Measurements from ENCODE around the gene KIF1C.
A peak's percentile ranks its signal among the peaks of the same experiment; 100 is the strongest.

The KIF1C gene

GRCh38 chr17:5035315-5035714 lies 37.6 kb downstream of the KIF1C start, which contains the start of gene SLC52A1:
Gene SLC52A1 (minus strand): TSS chr17:5035426. CDS start chr17:5034606, 820 bp downstream.
- Histone ChIP-seq H3K9me3 (ENCODE audit: control insufficient read depth, insufficient read depth, low read depth, low read length) (no peaks in the 10 kb centered on the region), H3K4me3 (ENCODE audit: low read depth, low read length) (no peak within 1 kb of the TSS), H3K4me1 (ENCODE audit: control insufficient read depth, insufficient read depth, low read length) (0 out of 2 replicates have a peak, but pooled peaks cover 2% of the 10 kb centered on the region), H3K36me3 (ENCODE audit: control insufficient read depth in 2 of 2, insufficient read depth in 1 of 2, low read length in 2 of 2) (no peaks in the 10 kb centered on the region), H3K27ac (ENCODE audit: extremely low read depth, low read depth, low read length) (no peak within 1 kb of the TSS)
- CTCF ChIA-PET, result interaction anchor here (0.7 to 1.3 kb wide), 2 partner anchors 27 to 56 kb away, joined by 3 read pairs; no protein-coding TSS in a partner anchor
- POLR2A ChIA-PET, result interaction anchor here (0.7 to 0.9 kb wide), 2 partner anchors 10 to 31 kb away, joined by 3 to 4 read pairs; no protein-coding TSS in a partner anchor
- no peak for TF ChIP-seq ZSCAN18 (tag by site-specific recombination; IDR thresholded peaks at IDR 0.05)
- no peak for TF ChIP-seq ZNF664 (tag by site-specific recombination; IDR thresholded peaks at IDR 0.05)
- no peak for TF ChIP-seq ZNF394 (tag by site-specific recombination; IDR thresholded peaks at IDR 0.05; ENCODE audit: borderline replicate concordance)
- no peak for TF ChIP-seq ZNF426 (tag by site-specific recombination; IDR thresholded peaks at IDR 0.05)
- no peak for TF ChIP-seq ZNF274 (IDR thresholded peaks at IDR 0.05; ENCODE audit: low read length)
- TF ChIP-seq ZNF274 (tag by site-specific recombination; IDR thresholded peaks at IDR 0.05; ENCODE audit: borderline replicate concordance), result no peak
- TF ChIP-seq ZNF324 (tag by site-specific recombination; IDR thresholded peaks at IDR 0.05), result no peak
- no peak for TF ChIP-seq GLI4 (tag by site-specific recombination; IDR thresholded peaks at IDR 0.05)
- TF ChIP-seq ZNF571 (tag by site-specific recombination; IDR thresholded peaks at IDR 0.05), result no peak

GRCh38 chr17:5042157-5043022 lies 44.6 kb downstream of the KIF1C start:
- Histone ChIP-seq H3K9me3 (ENCODE audit: control insufficient read depth, insufficient read depth, low read depth, low read length) (no peaks in the 10 kb centered on the region), H3K36me3 (ENCODE audit: control insufficient read depth in 2 of 2, insufficient read depth in 1 of 2, low read length in 2 of 2) (no peaks in the 10 kb centered on the region), H3K4me3 (ENCODE audit: low read depth, low read length) (no peak overlapping the region), H3K4me1 (ENCODE audit: control insufficient read depth, insufficient read depth, low read length) (no peaks in the 10 kb centered on the region), H3K27ac (ENCODE audit: extremely low read depth, low read depth, low read length) (no peak overlapping the region)
- ChIA-PET POLR2A (no interaction called here), CTCF (no interaction called here)
- peak; percentile 72 for TF ChIP-seq GLIS1 (tag by site-specific recombination; IDR thresholded peaks at IDR 0.05)
- TF ChIP-seq ZNF518A (tag by site-specific recombination; conservative IDR thresholded peaks at IDR 0.05; ENCODE audit: low read depth), result no peak
- TF ChIP-seq ZNF112 (tag by site-specific recombination; IDR thresholded peaks at IDR 0.05), result no peak

GRCh38 chr17:5043524-5043923 lies 45.8 kb downstream of the KIF1C start:
- no peaks in the 10 kb centered on the region for H3K4me1 ChIP-seq (ENCODE audit: control insufficient read depth, insufficient read depth, low read length)
- no peak overlapping the region for H3K27ac ChIP-seq (ENCODE audit: extremely low read depth, low read depth, low read length)
- H3K4me3 ChIP-seq (ENCODE audit: low read depth, low read length), result no peak overlapping the region
- H3K36me3 ChIP-seq (ENCODE audit: control insufficient read depth in 2 of 2, insufficient read depth in 1 of 2, low read length in 2 of 2), result no peaks in the 10 kb centered on the region
- no peaks in the 10 kb centered on the region for H3K9me3 ChIP-seq (ENCODE audit: control insufficient read depth, insufficient read depth, low read depth, low read length)
- ChIA-PET POLR2A (no interaction called here), CTCF (interaction anchor here (0.7 kb wide), 1 partner anchor 92 kb away, joined by 3 read pairs; no protein-coding TSS in a partner anchor)
- TF ChIP-seq ZNF175 (tag by site-specific recombination; IDR thresholded peaks at IDR 0.05) (no peak), ZNF626 (tag by site-specific recombination; IDR thresholded peaks at IDR 0.05) (no peak), MEIS1 (CRISPR knock-in tag; IDR thresholded peaks at IDR 0.05; ENCODE audit: borderline replicate concordance) (no peak), ZNF560 (tag by site-specific recombination; IDR thresholded peaks at IDR 0.05; ENCODE audit: borderline replicate concordance) (no peak), ZNF792 (tag by site-specific recombination; IDR thresholded peaks at IDR 0.05) (no peak), CTCF (tag by site-specific recombination; IDR thresholded peaks at IDR 0.05) (no peak), ZSCAN4 (tag by site-specific recombination; IDR thresholded peaks at IDR 0.05) (no peak), ZBTB21 (tag by site-specific recombination; IDR thresholded peaks at IDR 0.05) (no peak), ZNF76 (tag by site-specific recombination; IDR thresholded peaks at IDR 0.05; ENCODE audit: borderline replicate concordance, low read depth) (no peak)
